ENCODE results near the gene SLC18A3.

DNA sequence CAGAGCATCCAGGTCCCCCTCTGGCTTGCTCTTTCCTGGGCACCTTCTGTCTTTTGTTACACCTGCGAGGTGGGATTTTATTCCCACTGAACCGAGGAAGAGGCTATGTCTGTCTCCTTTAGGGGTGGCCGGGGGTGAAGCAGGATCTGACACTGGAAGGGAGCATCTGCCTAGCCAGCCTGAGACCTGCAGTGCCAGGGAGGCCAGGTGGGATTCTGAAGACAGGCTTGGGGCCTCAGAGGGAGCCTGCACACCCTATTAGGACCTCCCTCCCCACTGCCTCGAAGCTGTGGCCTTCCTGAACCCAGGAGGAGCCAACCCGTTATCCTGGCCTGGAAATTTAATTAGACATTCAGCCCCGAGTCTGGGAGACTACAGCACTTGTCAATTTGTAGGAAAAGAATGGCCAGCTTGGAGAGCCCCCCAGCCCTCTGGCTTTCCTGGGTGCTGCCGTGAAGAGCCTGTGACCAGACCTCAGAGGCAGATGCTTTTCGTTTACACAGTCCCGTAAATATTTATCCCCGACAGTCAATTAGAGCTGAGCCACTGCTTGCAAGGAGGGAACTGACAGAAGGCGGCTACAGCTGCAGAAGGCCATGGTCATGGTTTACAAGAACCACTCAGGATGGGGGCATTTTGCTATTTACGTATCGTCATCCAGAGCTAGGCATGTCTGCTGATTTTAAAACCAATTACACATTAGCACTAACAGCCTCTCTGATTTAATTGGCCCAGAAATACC, 23.4 kb downstream of the SLC18A3 start:
- TF ChIP-seq, protein P1, sequence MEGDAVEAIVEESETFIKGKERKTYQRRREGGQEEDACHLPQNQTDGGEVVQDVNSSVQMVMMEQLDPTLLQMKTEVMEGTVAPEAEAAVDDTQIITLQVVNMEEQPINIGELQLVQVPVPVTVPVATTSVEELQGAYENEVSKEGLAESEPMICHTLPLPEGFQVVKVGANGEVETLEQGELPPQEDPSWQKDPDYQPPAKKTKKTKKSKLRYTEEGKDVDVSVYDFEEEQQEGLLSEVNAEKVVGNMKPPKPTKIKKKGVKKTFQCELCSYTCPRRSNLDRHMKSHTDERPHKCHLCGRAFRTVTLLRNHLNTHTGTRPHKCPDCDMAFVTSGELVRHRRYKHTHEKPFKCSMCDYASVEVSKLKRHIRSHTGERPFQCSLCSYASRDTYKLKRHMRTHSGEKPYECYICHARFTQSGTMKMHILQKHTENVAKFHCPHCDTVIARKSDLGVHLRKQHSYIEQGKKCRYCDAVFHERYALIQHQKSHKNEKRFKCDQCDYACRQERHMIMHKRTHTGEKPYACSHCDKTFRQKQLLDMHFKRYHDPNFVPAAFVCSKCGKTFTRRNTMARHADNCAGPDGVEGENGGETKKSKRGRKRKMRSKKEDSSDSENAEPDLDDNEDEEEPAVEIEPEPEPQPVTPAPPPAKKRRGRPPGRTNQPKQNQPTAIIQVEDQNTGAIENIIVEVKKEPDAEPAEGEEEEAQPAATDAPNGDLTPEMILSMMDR (IDR thresholded peaks at IDR 0.05) = no peak
- TF ChIP-seq POLR2AphosphoS5 (IDR thresholded peaks at IDR 0.05; ENCODE audit: low read depth, low read length) (no peak), TCF7L2 (IDR thresholded peaks at IDR 0.05; ENCODE audit: low read depth, low read length) (no peak), SIN3A (IDR thresholded peaks at IDR 0.05; ENCODE audit: borderline replicate concordance, insufficient read depth, low read depth, low read length) (no peak)
